ENCODE data around the gene OLFM3.

OLFM3 gene

GRCh38 chr1:101943237-101943636, 53.5 kb downstream of the OLFM3 start:
- no peak for DNase-seq

- no peak for DNase-seq
These were observed 54.1 kb downstream of the OLFM3 start for GRCh38 chr1:101942516-101943193.

- DNase-seq, result no peak
These were observed 58.0 kb downstream of the OLFM3 start for GRCh38 chr1:101938681-101939080.

GRCh38 chr1:101929343-101929742, 67.4 kb downstream of the OLFM3 start:
- DNase-seq, result no peak

GRCh38 chr1:101928829-101929228, 67.9 kb downstream of the OLFM3 start:
- no peak for DNase-seq

GRCh38 chr1:101924700-101925099, 72.0 kb downstream of the OLFM3 start:
- DNase-seq, result no peak

GRCh38 chr1:101920577-101920976, 76.1 kb downstream of the OLFM3 start:
- DNase-seq, result no peak

- DNase-seq, result no peak
These were observed 78.4 kb downstream of the OLFM3 start for GRCh38 chr1:101918277-101918676.

GRCh38 chr1:101915597-101915996, 81.1 kb downstream of the OLFM3 start:
- no peak for DNase-seq

- no peak for DNase-seq
These were observed 82.1 kb downstream of the OLFM3 start for GRCh38 chr1:101914473-101915242.

- no peak for DNase-seq
These were observed 84.8 kb downstream of the OLFM3 start for GRCh38 chr1:101911894-101912293.

GRCh38 chr1:101908980-101909379, 87.7 kb downstream of the OLFM3 start:
- no peak for DNase-seq

GRCh38 chr1:101907264-101907663, 89.5 kb downstream of the OLFM3 start:
- peak; percentile 20 for DNase-seq

GRCh38 chr1:101905283-101905835, 91.4 kb downstream of the OLFM3 start:
- DNase-seq, result no peak

GRCh38 chr1:101902199-101902598, 94.5 kb downstream of the OLFM3 start:
- DNase-seq, result peak; percentile 11

- no peak for DNase-seq
These were observed 98.6 kb downstream of the OLFM3 start for GRCh38 chr1:101898137-101898536.

GRCh38 chr1:101884621-101885020, 112.1 kb downstream of the OLFM3 start:
- no peak for DNase-seq

GRCh38 chr1:101875891-101876290, 120.8 kb downstream of the OLFM3 start:
- no peak for DNase-seq

GRCh38 chr1:101873672-101874071, 123.1 kb downstream of the OLFM3 start:
- DNase-seq, result no peak

GRCh38 chr1:101859941-101860340, 136.8 kb downstream of the OLFM3 start:
- DNase-seq, result no peak

- no peak for DNase-seq
These were observed 142.5 kb downstream of the OLFM3 start for GRCh38 chr1:101854271-101854670.

GRCh38 chr1:101852936-101853335, 143.8 kb downstream of the OLFM3 start:
- no peak for DNase-seq

GRCh38 chr1:101849356-101849755, 147.4 kb downstream of the OLFM3 start:
- no peak for DNase-seq

GRCh38 chr1:101847626-101848025, 149.1 kb downstream of the OLFM3 start:
- DNase-seq, result no peak
